Left renal pelvis (tissue), 4 donors: ENCODE data around the gene EEIG1. TPM values are rescaled to one million over a fixed set of nuclear protein-coding genes. Genes with fewer than 3 reads are reported as not detected.

Experiments used
- DNase-seq, 4 donors: peaks; one replicate each; pipeline ENCODE4 v3.0.0-alpha.2; 2013; ENCODE audit warnings: low read depth in 4 of 4, low spot score in 3 of 4
- polyA plus RNA-seq, 4 donors: library from polyadenylated mRNA; unstranded; fragments of 120-200 nt; gene quantifications; one replicate each; pipeline ENCODE4 v1.2.1, GENCODE V29; 2013; ENCODE audit not compliant: insufficient read length in 4 of 4

The EEIG1 gene
- polyA plus RNA-seq, 4 donors = 32.3 to 45.6 (median 36.8) TPM

DNA sequence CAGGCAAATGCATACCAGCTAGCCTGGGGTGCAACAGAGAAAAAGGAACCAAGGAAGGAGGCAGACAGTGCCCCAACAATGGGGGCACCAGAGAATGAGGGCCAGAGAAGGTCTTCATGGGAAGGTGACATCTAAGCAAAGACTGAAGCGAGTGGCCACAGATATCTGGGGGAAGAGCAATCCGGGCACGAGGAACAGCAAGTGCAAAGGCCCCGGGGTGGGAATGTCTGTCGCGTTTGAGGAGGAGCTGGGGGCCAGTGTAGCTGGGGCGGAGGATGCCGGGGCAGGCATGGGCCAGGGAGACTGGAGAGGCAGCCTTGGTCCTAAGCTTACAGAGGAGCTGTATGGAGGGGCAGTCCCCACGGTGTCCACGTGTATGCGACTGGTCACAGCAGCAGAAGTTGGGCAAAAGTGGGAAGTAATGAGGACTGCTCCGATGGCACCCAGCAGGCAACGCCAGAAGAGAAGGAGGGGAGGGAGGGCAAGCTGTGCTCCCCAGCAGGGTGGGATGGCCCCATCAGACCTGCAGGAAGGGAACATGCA, 19.1 kb downstream of the EEIG1 start:
- no peak for DNase-seq

DNA sequence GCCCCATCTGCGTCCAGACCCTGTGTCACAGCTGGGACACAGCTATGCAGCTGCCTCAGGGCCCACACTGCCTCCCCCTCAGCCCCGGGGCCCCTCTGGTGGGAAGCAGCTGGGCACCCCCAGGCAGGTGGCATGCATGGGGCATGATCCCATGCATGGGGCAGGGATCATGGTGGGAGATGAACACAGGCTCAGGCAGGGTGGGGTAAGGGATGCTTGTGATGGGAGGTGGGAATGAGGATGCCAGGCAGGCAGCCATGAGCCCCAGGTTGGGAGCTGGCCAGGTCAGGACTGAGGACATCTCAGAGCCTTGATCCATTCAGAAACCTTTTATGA, 19.7 kb downstream of the EEIG1 start:
- no peak for DNase-seq

DNA sequence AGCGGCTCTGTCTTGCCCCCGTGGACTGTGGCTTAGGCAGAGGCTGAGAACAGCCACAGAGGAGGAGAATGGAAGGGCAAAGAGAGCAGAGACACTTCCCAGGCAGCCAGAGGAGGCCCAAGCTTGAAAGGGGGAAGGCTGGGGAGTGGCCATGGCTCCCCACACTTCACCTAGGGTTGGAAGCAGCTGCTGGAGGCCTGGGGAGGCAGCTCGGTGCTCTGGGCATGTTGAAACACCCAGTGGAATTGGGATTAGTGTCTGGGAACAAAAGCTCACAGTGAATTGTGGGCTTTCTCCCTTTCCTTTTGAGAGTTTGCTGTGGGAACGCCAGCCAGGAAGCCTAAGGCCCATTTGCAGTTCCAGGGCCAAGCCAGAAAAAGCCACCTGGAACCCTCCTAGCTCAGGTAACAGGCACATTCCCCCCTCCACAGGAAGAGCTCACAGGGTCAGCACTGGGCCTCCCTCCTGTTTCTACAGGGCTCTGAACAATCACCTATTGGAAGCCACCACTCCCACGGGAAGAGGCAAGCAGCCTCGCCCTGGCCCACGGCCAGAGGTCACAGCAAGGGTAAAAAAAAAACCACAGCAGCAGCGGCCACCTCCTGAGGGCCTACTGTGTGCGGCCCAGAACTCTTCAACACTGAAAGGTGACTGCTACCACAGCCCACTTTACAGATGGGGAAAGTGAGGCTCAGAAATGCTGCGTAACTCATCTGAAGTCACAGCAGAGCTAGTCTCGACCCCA, 20.2 kb downstream of the EEIG1 start:
- no peak for DNase-seq

DNA sequence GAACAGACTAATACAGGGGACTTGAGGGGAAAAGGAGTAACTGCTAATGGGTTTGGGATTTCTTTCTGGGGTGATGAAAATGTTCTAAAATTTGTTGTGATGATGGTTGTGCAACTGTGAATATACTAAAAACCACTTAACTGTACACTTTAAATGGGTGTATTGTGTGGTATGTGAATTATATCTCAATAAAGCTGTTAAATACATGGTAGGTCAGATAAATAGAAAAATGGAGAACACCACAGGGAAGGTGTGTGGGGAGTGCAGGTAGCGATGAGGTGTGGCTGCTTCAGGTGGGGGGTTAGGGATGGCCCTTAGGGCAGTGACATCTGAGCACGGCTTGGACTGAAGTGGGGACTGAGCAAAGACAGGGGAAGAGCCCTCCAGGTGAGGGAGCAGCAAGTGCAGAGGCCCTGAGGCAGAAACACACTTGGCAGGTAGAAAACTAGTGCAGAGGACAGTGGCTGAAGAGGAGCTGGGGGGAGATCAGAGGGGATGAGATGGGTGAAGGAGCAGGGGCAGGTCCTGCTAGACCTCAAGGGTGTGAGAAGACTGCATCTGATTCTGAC, 20.9 kb downstream of the EEIG1 start:
- no peak for DNase-seq

DNA sequence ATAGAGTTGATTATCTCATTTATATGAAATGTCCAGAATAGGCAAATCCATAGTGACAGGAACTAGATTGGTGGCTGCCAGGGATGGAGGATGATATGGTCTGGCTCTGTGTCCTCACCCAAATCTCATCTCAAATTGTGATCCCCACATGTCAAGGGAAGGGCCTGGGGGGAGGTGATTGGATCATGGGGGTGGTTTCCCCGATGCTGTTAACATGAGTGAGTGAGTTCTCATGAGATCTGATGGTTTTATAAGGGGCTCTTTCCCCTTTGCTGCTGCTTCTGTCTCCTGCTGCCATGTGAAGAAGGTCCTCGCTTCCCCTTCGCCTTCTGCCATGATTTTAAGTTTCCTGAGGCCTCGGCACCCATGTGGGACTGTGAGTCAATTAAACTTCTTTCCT, 21.4 kb downstream of the EEIG1 start:
- DNase-seq = no peak

DNA sequence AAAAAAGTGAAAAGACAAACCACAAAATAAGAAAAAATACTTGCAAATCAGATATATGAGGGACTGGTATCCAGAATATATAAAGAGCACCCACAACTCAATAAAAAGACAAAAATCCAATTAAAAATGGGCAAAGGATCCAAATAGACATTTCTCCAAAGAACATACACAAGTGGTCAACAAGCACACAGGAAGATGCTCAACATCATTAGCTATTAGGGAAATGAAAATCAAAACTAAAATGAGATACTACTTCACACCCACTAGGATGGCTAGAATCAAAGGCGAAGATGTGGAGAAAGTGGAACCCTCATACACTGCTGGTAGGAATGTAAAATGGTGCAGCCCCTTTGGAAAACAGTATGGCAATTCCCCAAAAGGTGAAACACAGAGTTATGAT, 22.1 kb downstream of the EEIG1 start:
- no peak for DNase-seq

DNA sequence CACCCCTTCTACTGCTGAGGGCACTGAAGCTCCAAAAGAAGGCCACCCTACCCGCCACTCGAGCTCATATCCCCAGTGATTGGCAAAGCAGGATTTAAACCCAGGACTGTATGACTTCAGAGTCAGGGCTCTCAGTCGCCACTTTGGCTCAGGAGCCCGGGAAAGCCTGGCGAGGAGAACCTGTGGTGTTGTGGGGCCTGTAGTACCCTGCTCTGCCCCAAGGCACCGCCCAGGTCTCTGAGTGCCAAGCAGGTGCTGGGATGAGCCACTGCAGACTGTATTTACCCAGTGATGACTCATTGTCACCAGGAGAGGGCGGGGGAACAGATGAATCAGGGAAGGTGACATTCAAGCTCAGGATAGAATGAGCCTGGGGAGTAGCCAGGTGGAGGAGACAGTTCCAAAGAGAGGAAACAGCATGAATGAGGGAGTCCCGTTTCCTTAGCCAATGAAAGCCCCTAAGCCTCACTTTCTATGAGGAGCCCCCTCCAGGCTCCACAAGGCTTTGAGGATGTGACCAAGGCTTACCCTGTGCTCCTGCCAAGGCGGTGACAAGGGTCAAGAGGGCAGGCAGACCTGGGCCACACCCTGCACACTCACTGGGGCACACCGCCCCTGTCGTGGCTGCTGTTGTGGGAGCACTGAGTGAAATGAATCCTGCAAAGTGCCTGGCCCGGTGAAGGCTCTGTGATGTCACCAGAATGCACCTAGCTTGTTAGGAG, 25.3 kb downstream of the EEIG1 start:
- no peak for DNase-seq

DNA sequence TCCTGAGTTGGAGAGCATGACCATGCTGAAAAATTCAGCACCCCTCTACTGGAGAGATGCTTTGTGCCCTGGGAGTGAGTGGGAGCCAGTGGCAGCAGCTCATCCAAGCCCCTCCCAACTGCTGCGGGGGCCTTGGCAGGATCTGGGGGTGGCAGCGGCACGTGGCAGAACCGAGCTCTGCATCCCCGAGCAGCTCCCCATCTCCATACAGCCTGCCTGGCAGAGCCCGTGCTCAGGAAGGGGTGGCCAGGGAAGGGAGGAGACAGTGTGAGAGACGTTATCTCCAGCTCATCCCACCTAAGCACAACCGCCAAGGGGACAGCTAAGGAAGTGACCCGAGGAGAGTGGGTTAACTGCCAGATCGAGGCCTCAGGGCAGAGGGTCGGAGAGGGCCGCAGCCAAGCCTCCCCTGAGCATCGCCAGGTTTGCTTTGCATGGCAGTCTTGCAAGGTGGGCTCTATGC, 25.9 kb downstream of the EEIG1 start:
- DNase-seq = no peak

DNA sequence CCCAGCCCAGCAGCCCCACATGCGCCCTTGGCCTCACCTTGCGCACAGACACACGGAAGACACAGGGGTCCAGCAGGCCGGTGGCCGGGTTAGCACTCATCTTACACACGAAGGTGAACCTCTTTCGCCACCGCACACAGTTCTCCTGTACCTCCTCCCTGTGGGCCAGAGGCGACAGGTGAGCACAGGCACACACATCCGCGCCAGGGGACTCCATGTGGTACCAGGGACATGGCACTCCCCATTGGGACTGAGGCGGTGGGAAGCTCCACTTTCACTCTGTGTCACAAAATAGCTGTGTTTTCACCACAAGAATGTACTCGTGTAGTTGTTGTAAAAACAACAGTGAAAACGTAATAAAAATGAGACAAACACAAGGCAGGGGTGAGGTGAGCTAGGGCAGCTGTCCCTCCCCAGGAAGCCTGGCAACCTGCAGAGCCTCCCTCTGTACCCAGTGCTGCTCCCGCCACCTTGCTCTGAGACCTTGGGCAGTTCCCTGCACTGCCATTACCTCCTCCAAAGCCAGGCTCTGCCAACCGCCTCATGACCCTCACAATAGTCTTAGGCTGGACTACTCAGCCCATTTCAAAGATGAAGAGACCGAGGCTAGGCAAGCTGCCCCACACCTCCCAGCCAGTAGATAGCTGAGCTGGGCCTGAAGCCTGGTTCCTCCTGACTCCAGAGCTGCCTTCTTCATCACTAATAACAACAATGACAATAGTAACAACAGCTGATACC, 26.9 kb downstream of the EEIG1 start:
- DNase-seq = no peak

DNA sequence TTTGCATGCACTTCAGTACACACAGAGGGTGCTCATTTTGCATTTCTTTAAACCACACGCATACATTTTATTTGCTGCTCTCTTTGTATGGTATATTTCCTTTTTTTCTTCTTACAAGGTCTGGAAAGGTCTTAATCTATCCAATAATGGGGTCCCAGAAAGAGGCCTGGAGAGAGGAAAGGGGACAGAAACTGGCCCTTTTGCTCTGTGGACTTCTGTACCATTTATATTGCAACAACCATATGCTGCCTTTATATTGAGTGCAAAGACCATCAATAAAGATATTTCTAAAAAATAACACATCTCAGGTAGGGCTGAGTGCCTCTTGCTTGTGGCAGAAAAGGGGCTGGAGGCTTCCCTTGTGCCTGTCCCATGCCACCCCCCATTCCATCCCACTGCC, 27.6 kb downstream of the EEIG1 start:
- no peak for DNase-seq

DNA sequence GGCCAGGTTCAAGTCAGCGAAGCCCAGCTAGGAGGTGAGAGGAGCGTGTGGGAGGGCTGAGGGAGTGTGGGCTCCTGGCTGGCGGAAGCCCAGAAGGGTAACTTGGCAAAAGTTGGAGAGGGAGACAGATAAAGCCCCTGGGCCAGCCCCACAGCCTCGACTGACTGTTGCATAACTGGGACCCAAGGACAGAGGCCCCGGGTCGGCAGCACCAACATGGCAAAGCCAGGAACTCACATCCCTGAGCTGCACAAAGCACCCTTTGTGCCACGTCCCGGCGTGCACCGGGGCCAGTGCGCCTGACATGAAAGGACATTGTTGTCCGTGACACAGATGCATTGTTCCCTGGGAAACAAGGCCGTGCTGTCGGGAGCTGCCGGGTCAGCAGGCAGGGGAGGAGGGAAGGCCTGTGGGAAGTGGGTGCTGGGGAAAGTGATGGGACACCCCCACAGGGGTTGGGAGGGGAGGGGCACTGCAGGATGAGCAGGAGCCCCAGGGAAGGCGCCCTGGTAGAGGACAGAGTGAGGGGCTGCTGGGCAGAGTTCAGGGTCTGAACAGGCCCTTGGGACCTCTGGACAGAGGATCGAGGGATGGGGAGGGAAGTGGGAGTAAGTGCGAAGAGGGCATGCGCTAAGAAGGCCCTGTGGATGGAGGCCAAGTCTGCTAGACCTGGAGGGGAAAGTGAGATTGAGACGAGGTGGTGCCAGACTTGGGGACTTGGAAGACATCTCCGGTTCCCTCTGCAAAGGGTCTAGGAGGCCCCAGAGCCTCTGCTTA, 30.1 kb downstream of the EEIG1 start:
- DNase-seq = no peak

DNA sequence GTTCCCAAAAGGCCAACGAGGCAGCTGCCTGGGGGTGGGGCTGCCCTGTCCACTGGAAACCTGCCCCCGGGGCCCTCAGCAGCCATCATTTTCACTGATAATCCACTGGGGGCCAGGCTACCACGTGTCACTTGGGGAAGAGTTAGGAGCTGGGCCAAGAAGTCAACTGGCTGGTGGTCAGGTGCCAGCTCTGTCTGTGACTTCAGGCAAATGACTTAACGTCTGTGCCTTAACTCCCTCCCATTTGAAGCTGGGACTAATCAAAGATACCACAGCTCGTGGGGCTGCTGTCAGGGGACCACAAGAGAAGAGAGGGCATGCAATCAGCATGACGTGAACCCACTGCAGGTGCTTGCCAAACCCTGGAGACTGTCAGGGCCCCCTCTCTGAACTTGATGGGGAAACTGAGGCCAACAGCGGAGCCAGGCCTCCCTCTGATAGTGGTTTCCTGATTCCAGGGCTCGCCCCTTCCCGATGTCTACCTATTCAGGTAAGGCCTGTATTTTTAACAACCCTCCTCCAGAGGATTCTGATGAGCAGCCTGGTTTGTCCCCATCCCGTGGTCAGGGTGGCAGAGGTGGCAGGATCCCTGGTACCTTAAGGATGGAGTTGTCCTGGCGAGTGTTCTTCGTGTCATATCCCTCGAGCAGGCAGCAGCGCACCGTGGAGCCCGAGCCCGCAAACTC, 30.8 kb downstream of the EEIG1 start:
- DNase-seq = no peak

DNA sequence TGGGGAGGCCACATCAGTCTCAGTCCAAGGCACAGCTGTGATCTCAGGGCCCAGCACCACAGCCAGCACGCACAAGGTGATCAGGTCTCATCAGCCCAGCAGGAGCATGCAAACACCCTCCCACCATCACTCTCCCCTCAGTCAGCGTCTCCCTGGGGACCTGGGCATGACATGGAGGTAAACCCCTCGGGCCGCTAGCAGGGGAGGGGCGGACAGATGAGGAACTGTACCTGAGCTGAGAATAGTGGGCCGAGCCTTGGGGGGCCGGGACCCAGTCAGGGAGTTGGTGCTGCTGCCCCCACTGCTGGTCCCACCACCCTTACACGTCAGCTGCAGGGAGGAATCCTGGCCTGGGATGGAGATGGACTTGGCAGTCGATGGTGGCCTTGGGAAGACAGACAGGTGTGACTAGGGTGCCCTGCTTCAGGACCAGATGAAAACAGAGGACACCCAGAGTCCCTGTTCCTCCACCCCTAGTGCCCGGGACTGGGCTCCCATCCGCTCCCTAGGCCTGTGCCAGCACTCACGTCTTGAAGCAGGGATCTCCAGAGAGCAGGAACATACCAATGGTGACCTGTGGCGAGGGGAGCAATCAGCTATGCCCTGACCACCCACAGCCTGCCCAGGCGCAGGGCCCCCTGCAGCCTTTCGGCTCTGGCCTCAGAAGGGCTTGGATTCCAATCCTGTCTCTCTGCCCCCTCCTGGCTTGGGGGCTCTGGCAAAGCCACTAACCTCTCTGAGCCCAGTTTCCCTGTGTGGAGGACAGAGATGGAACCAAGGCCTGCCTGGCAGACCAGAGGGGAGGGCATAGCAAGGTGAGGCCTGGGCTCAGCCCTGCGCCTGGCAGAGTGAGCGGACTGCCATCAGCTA, 32.7 kb downstream of the EEIG1 start:
- DNase-seq = no peak

DNA sequence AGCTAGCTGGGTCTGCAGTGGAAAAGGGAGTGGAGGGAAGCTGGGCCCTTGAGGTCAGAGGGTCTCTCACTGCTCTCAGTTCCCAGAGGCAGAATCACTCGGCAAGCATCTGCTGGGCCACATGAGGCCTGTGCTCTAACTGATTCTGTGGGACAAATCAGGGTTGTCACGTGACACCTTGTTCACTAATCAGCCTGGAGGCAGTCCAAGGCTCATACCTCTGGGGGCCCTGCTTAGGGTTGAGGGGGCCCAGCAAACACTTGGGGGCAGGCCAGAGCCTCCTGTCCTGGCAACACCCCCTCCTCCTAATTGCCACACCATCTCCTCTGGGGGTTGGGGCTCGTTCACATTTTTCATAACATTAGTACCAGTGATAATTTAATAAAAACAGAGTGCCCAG, 34.1 kb downstream of the EEIG1 start:
- DNase-seq = no peak

DNA sequence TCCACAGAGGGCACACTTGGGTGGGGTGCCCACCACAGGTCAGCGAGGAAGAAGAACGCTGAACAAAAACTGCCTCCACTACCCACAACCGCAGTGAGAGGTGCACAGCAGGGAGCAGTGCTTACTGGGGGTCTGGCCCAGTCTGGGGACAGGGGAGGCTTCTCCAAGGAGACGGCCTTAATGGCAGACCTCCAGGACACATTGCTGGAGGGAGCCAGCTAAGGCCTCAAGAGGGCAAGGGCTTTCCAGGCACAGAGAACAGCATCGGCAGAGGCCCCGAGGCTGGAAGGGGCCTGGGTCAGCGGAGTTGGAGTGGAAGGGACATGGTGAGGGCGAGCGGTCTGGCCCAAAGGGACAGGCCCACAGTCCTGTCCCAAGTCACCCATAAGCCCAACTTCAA, 34.8 kb downstream of the EEIG1 start:
- DNase-seq = no peak

DNA sequence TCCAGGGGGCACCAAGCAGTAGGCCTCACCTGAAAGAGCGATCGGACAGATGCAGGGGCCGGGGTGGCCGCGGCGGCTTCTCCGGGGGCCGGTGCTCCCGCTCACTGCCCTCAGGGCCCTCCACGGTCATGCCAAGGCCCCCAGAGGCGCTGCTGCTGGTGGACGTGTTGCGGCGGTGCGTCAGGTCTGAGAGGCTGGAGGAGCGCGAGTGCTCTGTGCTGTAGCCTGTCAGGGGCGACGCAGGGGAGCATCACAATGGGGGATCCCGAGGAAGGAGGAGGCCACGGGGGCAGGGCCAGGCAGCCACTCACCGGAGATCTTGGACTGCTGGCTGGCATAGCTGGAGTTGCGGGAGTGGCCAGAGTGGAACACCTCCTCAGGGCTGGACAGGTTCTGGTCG, 35.5 kb downstream of the EEIG1 start:
- DNase-seq = no peak

DNA sequence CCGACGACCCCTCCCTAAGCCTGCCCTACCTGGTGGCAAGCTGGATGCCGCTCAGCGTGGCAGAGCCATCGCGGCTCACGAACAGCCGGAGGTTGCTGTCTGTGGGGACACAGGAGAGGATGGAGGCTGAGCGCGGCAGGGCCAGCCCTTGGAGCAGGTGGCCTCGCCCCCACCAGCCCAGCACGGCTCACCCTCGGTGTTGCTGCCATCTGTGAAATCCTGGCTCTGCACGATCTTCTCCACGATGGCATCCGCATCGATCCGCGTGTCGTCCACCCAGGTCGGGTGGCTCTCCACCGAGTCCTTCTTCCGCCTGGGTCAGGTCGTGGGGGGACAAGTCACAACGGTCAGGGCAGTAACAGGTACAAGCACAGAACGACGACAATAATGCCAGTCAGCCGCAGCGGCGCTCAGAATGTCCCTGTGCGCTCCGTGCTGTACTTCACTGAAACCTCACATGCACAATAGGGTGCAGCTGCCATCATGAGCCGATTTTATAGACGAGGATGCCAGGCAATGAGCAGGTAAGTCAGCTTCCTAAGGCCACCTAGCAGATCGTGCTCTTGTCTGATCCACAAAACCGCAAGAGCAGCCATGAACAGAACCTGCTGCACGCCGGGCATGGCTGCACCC, 36.1 kb downstream of the EEIG1 start:
- DNase-seq = no peak

DNA sequence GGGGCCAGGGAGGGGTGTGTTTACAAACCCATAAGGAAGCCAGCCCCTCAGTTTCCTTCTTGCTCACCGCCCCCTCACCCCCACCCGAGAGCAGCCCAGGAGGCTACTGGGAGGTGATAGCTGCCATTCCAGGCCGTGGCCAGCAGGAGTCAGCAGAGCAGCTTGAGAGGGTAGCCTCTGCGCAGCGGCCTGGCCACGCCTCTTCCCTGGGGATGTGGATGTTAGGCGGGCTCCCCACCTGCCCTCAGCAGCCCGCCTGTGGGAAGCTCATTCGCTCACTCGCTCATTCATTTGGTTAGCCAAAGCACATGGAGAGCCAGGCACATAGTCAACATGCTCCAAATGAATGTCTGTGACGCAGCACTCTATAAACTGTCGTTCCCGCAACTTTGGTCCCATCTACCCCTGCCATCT, 37.1 kb downstream of the EEIG1 start:
- no peak for DNase-seq
